GM13976 (cell line): ENCODE results near the gene NEURL3.

ENCODE experiments used
- DNase-seq: peaks from one replicate; pipeline ENCODE4 v3.0.0; 2012; ENCODE audit warnings: low spot score
- in situ Hi-C: fragments of 300-500 bp; cut with MboI; formaldehyde crosslinking; loops from one replicate; pipeline ENCODE4 v1.12.0; 2022; ENCODE audit warnings: low sequenced_read_pairs, mixed read lengths, inconsistent platforms; ENCODE audit not compliant: unreplicated experiment
- TF ChIP-seq, protein P1 (sequence below): IDR thresholded peaks from 2 replicates; pipeline ENCODE4 v1.5.1; 2012; ENCODE audit warnings: borderline replicate concordance, mild to moderate bottlenecking; ENCODE audit not compliant: insufficient read depth; ENCODE audit errors: extremely low read depth, missing control alignments, control extremely low read depth

Gene NEURL3

DNA sequence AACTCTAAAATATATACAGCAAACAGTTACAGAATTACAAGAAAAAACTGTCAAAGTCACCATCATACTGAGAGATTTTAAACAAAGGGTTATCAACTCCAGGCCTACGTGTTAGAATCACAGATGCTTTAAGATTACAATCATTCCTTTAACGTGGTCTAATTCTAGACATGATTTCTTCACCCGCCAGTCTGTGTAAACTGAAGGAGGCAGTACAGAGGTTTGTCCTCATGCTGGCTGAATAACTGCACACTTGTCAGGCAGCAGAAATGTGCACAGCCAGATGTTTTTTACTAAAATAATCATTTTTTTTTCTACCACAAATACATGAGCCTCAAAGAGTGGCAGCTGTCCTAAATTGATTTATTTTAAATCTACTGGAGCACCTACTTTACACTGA, 15.5 kb upstream of the NEURL3 start:
- in situ Hi-C loops: loop anchor here (25.0 kb wide), 1 partner anchor 508 kb away; no protein-coding TSS in a partner anchor
- TF ChIP-seq, protein P1, sequence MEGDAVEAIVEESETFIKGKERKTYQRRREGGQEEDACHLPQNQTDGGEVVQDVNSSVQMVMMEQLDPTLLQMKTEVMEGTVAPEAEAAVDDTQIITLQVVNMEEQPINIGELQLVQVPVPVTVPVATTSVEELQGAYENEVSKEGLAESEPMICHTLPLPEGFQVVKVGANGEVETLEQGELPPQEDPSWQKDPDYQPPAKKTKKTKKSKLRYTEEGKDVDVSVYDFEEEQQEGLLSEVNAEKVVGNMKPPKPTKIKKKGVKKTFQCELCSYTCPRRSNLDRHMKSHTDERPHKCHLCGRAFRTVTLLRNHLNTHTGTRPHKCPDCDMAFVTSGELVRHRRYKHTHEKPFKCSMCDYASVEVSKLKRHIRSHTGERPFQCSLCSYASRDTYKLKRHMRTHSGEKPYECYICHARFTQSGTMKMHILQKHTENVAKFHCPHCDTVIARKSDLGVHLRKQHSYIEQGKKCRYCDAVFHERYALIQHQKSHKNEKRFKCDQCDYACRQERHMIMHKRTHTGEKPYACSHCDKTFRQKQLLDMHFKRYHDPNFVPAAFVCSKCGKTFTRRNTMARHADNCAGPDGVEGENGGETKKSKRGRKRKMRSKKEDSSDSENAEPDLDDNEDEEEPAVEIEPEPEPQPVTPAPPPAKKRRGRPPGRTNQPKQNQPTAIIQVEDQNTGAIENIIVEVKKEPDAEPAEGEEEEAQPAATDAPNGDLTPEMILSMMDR: no peak
- no peak for DNase-seq

DNA sequence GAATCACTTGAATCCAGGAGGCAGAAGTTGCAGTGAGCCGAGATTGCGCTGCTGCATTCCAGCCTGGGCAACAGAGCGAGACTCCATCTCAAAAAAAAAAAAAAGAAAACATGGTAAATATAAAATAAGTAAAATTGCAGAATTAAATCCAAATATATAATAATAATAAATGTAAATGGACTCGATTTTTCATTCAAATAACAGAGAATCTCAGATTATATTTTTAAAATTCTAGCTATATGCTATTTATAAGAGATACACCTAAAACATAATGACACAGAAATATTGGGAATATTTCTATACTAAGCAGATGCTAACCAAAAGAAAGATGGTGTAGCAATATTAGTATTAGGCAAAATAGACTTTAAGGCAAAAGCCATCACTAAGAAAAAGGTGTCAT, 15.1 kb upstream of the NEURL3 start:
- no peak for DNase-seq
- TF ChIP-seq, protein P1: no peak
- in situ Hi-C loops: loop anchor here (25.0 kb wide), 1 partner anchor 508 kb away; no protein-coding TSS in a partner anchor

DNA sequence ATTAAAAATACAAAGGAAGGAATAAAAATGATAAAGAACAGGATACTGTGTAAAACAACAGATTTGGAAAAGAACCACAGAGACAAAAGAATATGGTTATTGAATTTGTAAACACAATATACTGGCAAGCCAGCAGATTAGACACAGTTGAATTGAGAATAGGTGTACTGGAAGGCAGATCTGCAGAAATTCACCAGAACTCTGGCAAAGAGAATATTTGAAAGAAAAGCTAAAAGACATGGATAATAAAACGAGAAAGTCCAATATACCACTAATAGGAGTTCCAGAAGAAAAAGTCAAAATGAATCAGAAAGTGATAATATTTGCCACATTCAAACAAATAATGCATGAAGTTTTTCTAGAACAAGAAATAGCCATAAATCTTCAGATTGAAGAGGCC, 11.9 kb upstream of the NEURL3 start:
- no peak for DNase-seq
- in situ Hi-C loops: loop anchor here (10.0 to 25.0 kb wide), 2 partner anchors 112 to 505 kb away; no protein-coding TSS in a partner anchor
- TF ChIP-seq, protein P1: no peak

DNA sequence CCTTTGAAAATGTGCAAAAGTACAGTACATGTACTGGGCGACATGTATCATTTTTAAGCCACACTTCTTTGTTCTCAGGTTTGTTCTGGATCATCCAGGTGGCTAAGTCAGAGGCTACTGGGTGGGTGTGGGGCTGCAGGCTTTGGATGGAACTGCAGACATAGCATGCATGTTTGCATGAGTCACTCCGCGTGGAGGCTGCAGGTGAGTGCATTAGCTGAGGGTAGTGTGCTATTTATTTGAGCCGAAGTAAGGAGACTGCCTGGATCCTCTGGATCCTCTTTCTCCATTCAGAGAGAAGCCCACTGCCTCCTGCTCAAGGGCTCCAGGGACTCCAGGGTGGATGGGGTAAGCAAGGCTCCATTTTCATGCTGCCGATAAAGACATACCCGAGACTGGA, 9.4 kb upstream of the NEURL3 start:
- DNase-seq: no peak
- TF ChIP-seq, protein P1: no peak
- in situ Hi-C loops: loop anchor here (10.0 to 25.0 kb wide), 2 partner anchors 110 to 502 kb away; no protein-coding TSS in a partner anchor

DNA sequence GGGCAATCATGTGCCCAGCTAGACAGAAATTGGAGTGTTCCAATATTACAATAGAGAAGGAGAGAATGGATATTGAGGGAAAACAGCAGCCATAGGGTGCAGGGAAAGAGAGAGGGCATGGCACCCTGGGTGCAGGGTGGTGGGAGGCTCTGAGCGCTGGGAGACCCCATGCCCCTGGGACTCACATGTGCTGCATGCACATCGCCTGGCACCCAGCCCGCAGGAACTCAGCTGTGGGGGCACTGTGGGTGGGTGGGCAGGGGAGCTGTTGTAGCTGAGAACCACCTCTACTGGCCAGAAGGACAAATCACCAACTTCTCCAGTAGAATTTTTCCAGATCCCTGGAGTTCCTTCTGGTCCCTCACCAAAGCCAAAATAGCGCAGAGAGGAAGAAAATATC, 7.2 kb upstream of the NEURL3 start:
- TF ChIP-seq, protein P1: no peak
- in situ Hi-C loops: loop anchor here (10.0 to 25.0 kb wide), 2 partner anchors 108 to 500 kb away; no protein-coding TSS in a partner anchor
- no peak for DNase-seq

DNA sequence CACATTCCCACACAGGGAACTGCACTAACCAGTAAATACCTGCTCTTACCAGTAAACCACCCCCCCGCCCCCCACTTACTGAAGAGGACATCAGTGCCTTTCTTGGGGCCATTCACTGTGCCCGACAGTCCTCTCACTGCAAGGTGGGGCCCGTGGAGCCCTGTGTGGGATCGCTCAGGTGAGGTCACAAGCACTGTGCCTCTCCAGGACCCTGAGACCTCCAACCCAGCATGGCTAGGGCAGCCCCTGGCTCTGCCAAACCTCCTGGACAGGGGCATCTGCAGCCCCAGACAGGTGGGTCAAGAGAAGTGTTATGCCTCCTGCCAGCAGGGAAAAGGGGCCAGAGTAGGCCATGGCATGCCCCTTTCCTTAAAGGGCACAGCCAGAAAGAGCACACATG, 6.7 kb upstream of the NEURL3 start:
- TF ChIP-seq, protein P1: no peak
- DNase-seq: no peak
- in situ Hi-C loops: loop anchor here (10.0 to 25.0 kb wide), 2 partner anchors 107 to 500 kb away; no protein-coding TSS in a partner anchor
